Left hindlimb (tissue), 1 donor: ENCODE measurements around the gene RPA3.
"Not testable (repeated sequence)": the region's sequence is repeated elsewhere in the genome, so short reads cannot be mapped to it uniquely, and the experiment has no call there.

Source experiments
- DNase-seq: peaks from one replicate; pipeline ENCODE4 v3.0.0-alpha.2; 2018

The RPA3 gene

GRCh38 chr7:7688310-7688709, 30.1 kb downstream of the RPA3 start:
- no peak for DNase-seq

DNA sequence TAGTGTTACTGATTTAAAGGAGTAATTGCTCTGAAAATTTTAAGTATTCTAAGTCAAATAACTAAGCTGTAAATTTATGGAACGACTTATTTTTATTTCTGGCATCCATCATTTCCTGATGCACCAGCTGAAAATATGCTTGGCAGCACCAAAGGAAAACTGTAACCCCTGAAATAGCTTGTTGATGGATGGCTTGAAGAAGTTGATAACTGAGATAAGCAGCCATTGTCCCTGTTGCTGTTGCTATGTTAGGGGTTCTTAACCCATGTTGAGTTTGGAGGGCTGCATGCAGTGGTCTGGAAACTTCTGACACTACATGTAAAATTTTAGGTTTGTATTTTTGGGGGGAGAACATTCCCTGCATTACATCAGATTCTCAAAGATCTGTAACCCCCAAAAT, 30.6 kb downstream of the RPA3 start:
- DNase-seq, result no peak

- no peak for DNase-seq
Observed at GRCh38 chr7:7686811-7687508, 31.4 kb downstream of the RPA3 start.

DNA sequence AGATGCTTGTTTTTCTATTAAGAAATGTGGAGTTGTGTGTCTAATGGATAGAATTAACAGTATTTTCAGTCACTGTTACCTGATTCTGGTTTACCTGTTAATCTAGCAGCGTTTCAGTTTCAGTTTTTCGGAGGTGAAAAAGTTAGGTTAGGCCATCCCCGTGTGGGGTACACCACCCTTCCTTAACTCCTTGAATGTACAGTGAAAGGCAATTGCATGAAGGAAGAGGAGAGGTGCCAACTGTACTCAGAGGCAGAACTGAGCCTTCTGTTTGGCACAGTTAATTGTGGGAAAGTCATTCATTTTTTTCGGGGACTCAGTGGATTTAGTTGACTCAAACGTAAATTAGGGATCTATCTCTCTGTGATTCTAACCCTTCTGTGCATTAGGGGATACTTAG, 35.5 kb downstream of the RPA3 start:
- no peak for DNase-seq

DNA sequence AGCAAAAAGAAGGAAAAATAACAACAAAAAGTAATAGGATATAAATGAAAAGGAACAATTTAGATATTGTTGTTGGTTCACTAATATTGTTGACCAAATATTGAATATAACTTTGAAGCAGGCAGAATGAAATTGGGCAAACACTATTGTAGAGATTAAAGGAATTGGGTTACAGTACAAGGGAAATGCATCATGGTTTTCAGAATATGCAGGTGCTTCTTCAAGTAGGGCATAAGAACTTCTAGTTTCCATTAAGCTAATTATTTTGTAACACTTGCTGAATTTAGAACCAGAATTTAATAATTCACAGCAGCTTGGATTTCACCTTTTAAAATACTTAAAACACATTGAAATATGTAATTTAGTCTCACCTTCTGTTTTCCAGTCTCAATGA, 36.5 kb downstream of the RPA3 start:
- DNase-seq, result no peak

DNA sequence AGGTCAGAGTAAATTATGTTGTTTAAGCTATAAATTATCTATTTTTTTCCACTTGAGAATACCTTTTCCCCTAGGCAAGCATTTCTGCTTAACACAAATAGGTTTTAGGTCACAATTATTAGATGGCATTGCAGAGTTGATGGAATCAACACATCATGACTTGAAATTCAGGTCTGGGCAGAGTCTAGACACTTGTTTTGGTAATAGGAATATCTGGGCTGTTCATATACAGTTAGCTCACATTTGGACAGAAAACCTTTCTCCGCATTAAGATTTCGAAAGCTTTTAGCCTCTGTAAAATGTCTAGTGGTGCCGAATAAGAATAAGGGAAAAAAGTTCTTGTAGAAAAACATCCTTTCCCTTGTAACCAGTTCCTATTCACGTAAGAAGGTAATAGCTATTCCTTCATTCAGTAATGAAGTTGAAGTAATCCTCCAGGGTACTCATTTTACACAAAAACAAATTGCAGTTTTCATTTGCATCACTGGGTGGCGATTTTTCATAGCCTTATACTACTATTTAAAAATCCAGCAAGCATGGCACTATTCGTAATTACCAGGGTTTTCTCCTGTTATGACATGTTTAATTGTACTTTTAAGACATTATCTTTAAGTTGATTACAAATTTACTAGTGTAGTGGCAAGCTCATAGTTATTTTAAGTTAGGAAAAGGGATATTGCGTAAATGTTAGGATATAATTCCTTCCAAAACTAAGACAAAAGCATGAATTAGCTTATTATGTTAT, 37.0 kb downstream of the RPA3 start:
- DNase-seq, result no peak

GRCh38 chr7:7679640-7680039, 38.8 kb downstream of the RPA3 start:
- DNase-seq, result not testable (repeated sequence)

- no peak for DNase-seq
Observed at GRCh38 chr7:7675686-7676085, 42.7 kb downstream of the RPA3 start.

DNA sequence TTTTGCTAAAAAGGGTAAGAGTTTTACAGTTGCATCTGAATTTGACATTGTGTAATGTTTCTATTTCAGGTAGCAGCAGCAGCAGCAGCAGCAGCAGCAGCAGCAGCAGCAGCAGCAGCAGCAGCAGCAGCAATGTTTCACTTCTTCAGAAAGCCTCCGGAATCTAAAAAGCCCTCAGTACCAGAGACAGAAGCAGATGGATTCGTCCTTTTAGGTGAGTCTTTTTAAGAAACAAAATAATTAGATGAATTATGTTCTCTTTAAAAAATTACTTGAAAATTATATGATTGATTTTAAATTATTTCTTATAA, 45.2 kb downstream of the RPA3 start:
- no peak for DNase-seq

- no peak for DNase-seq
Observed at GRCh38 chr7:7672545-7673239, 45.7 kb downstream of the RPA3 start.

GRCh38 chr7:7671361-7671760, 47.0 kb downstream of the RPA3 start:
- DNase-seq, result no peak

DNA sequence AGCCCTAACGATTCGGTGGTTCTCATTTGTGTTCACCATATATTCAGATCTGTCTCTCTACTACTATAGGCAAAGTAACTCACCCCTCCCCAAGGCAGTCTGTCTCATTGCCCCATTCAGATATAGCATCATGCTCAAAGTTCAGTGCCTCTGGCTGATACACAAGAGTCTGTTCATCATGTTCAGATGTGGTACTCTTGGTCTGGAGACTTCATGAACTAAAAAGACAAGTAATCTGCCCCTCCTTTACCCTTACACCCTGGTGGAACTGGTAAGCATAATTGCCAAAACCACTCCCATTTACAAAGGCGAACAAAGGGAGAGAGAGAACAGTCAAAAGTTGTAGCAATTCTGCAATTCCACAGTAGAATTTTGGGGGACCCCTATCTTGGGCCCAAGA, 47.9 kb downstream of the RPA3 start:
- DNase-seq, result no peak

DNA sequence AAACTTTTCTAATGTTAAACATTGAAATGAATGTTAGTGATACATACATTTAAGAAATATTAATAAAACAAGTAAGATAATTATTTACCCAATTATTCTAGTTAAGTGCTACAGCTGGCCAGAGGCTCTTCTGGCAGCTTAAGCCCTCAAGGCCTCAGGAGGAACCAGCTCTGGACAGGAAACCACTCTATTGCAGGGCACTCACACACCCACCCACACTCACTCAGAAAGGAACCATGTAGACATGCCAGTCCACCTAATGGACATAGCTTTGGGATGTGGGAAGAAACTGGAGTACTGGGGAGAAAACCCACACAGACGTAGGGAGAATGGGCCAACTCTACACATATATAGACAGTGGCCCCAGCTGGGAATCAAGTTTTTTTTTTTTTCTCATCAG, 49.7 kb downstream of the RPA3 start:
- no peak for DNase-seq

DNA sequence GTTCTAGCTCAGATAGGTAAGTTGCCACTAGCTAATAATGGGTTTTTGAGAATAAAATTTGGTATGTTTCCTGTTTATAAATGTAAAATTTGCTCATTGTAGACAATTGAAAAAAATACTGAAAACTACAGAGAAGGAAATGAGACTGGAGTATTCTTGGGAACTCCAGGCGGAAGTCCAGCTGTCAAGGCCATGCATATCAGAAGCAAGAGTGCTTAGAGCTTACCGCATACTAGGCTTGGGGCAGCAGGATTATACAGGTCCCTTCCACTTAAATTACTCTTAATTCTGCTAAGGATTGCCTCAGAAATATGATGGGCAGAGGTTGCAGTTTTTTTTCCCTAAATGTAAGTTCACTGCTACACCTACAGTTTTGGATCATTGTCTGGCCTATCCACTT, 51.2 kb downstream of the RPA3 start:
- DNase-seq, result no peak

- DNase-seq, result no peak
Observed at GRCh38 chr7:7665031-7665430, 53.4 kb downstream of the RPA3 start.

DNA sequence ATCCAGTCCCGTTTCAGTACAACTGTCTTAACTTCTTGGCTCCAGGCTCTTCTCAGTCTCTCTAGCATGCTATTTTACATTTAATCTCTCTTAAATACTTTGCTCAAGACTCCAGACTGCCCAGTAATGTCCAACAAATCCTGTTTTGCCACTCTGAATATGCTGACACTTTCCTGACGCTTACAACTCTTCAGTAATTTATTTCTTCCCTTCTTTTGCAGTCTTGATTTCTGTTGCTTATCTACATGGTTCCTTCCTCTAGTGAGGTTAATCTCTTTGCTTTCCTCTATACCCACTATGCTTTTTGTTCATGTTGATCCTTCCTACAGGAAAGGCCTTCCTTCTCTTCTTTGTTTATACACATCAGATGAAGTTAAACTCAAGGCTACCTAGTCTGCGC, 54.1 kb downstream of the RPA3 start:
- DNase-seq, result no peak

- no peak for DNase-seq
Observed at GRCh38 chr7:7662527-7662926, 55.9 kb downstream of the RPA3 start.

GRCh38 chr7:7656459-7656858, 61.9 kb downstream of the RPA3 start:
- DNase-seq, result not testable (repeated sequence)

DNA sequence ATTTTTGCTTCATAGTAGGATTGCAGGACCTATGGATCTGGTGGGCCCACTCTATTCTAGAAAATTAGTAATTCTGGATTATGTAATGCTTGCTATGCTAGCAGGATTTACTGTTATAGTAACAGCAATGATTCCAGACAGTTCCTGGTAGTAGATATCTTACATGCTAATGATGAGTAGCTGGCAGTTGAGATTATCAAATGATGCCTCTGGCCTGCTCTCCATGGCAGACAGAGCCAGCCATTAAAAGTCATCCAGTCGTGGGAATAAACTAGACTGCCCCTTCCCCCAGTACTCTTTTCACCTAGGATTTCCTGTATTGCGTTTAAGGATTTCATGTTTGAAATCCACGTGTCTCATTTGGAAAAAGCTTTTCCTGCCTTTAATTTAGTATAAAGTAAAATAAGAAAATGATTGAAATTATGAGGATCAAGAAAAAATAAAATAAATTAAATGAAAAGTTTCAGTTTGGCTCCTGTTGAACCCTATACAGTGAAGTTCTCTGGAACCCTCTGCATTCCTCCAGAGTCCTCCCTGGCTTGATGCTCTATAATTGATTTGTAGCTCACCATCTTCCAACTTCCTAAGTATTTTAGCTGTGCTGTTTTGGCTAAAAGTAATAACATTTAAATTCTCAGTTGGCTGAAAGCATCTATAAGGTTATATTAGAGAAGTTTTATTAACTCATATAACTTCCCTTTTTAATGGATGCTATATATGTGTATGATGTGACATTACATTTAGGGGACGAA, 63.3 kb downstream of the RPA3 start:
- no peak for DNase-seq

DNA sequence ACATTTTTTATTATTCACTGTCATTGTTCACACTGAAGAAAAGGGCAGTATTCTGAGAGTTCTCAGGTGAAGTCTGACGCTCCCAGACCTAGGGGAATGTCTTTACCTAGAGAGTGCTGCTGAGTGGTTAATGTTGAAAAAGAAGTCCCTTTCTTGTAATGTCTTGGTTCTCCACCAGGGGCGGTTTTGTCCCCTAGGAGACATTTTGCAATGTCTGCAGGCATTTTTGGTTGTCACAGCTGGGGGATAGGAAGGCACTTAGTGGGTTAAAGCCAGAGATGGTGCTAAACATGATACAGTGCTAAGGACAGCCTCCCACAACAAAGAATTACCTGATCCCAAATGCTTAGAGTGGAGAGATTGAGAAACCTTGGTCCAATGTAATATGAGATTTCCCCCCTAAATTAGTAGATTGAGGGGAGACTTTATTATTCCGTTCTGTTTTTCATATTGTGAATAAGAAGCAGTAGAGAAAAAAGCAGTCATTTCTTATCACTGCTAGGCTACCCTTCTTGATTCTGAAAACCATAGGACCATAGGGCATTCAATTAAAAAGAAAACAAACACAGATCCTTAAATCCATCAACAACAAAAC, 64.7 kb downstream of the RPA3 start:
- no peak for DNase-seq

- DNase-seq, result no peak
Observed at GRCh38 chr7:7652798-7653540, 65.4 kb downstream of the RPA3 start.

DNA sequence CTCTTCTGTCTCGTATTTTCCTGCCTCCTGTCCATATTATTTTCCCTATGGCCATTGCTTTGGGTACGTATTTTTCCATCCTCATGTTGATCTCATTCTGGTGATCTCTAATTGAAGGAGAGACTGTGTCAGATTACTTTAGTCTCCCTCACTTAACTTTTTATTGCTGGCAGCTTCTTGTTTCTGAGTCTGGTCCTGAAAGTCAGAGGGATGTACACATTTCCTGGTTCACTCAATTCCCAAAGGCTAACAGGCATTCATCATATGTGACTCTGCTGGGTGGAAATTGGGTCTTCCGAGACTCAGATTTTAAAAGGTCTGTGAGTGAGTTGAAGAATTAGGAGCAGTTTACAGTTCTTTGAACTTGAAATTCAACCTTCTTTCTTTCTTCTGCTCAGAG, 66.9 kb downstream of the RPA3 start:
- DNase-seq, result no peak
